CD14-positive monocyte (primary cell): ENCODE results near the gene ERBB4. TPM values are rescaled to one million over a fixed set of nuclear protein-coding genes. Genes with fewer than 3 reads are reported as not detected.

ENCODE experiments used
- DNase-seq, 3 donors: peaks; one replicate each; pipeline ENCODE4 v3.0.0-alpha.2; 2011 to 2022
- H2AFZ ChIP-seq: 2 replicates; pipeline ENCODE4 v1.6.0; 2012; ENCODE audit warnings: mild to moderate bottlenecking, low read depth, low read length, inconsistent platforms; ENCODE audit not compliant: insufficient read depth, poor library complexity, severe bottlenecking
- H3K27ac ChIP-seq, 2 donors: 1 replicate in 1 of 2; 2 replicates in 1 of 2; pipeline ENCODE4 v1.5.1; 2012 to 2013; ENCODE audit warnings: low read length in 2 of 2, control low read depth in 1 of 2, inconsistent platforms in 1 of 2, low read depth in 1 of 2, mild to moderate bottlenecking in 1 of 2
- H3K27me3 ChIP-seq, 2 donors: one replicate each; pipeline versions ENCODE4 v1.6.0 to v1.6.1; 2011 to 2013; ENCODE audit warnings: low read length in 2 of 2; ENCODE audit not compliant: control insufficient read depth in 2 of 2, insufficient read depth in 2 of 2
- H3K36me3 ChIP-seq, 2 donors: replicated peaks in 1 of 2; 1 replicate in 1 of 2; 2 replicates in 1 of 2; pipeline versions ENCODE4 v1.5.1 to v1.6.1; 2012 to 2013; ENCODE audit warnings: low read length in 2 of 2, control low read depth in 1 of 2, inconsistent platforms in 1 of 2, mild to moderate bottlenecking in 1 of 2; ENCODE audit not compliant: insufficient read depth in 2 of 2, control insufficient read depth in 1 of 2
- H3K4me1 ChIP-seq, 2 donors: 1 replicate in 1 of 2; 2 replicates in 1 of 2; pipeline versions ENCODE4 v1.5.1 to v1.6.1; 2012 to 2013; ENCODE audit warnings: low read length in 2 of 2, control low read depth in 1 of 2, inconsistent platforms in 1 of 2, mild to moderate bottlenecking in 1 of 2, moderate library complexity in 1 of 2; ENCODE audit not compliant: insufficient read depth in 2 of 2, control insufficient read depth in 1 of 2
- H3K4me2 ChIP-seq: replicated peaks from 2 replicates; pipeline ENCODE3; 2012; ENCODE audit warnings: low read length, moderate library complexity, mild to moderate bottlenecking; ENCODE audit not compliant: poor library complexity, severe bottlenecking; ENCODE audit errors: extremely low read depth
- H3K4me3 ChIP-seq, 3 experiments: fragments of 200-600 bp in 1 of 3; sonication (generic) in 1 of 3; replicated peaks in 1 of 3; 1 replicate in 2 of 3; 2 replicates in 1 of 3; pipeline ENCODE4 v1.5.1; 2011 to 2013; ENCODE audit warnings: low read length in 3 of 3, mild to moderate bottlenecking in 3 of 3, control low read depth in 2 of 3, low read depth in 2 of 3, inconsistent platforms in 1 of 3, moderate library complexity in 1 of 3
- H3K79me2 ChIP-seq: 2 replicates; pipeline ENCODE4 v1.6.0; 2012; ENCODE audit warnings: mild to moderate bottlenecking, control low read depth, inconsistent platforms, low read length, moderate library complexity; ENCODE audit not compliant: insufficient read depth
- H3K9ac ChIP-seq: 2 replicates; pipeline ENCODE4 v1.6.0; 2017; ENCODE audit warnings: low read length, mild to moderate bottlenecking; ENCODE audit not compliant: insufficient read depth, poor library complexity, severe bottlenecking
- H3K9me3 ChIP-seq, 2 donors: replicated peaks in 1 of 2; 1 replicate in 1 of 2; 2 replicates in 1 of 2; pipeline versions ENCODE4 v1.5.1 to v1.6.1; 2012 to 2013; ENCODE audit warnings: low read length in 2 of 2, control low read depth in 1 of 2; ENCODE audit not compliant: control insufficient read depth in 1 of 2, insufficient read depth in 1 of 2
- H4K20me1 ChIP-seq: 2 replicates; pipeline ENCODE4 v1.6.0; 2012; ENCODE audit warnings: mild to moderate bottlenecking, low read length, control low read depth, moderate library complexity; ENCODE audit not compliant: insufficient read depth
- H3K27ac Mint-ChIP-seq, 7 donors: one replicate each; pipeline ENCODE4 v1.8.0; 2020; ENCODE audit warnings: mild to moderate bottlenecking in 7 of 7, mixed read lengths in 7 of 7, moderate library complexity in 6 of 7, inconsistent platforms in 2 of 7
- H3K27me3 Mint-ChIP-seq, 3 donors: one replicate each; pipeline ENCODE4 v1.8.0; 2021 to 2022; ENCODE audit warnings: low read depth in 3 of 3, mild to moderate bottlenecking in 3 of 3, mixed read lengths in 3 of 3, moderate library complexity in 3 of 3, inconsistent platforms in 1 of 3
- H3K36me3 Mint-ChIP-seq, 2 donors: one replicate each; pipeline ENCODE4 v1.8.0; 2020; ENCODE audit warnings: mixed read lengths in 2 of 2, inconsistent platforms in 1 of 2, mild to moderate bottlenecking in 1 of 2
- H3K4me1 Mint-ChIP-seq: one replicate; pipeline ENCODE4 v1.8.0; 2020; ENCODE audit warnings: mild to moderate bottlenecking, mixed read lengths
- H3K4me3 Mint-ChIP-seq, 2 donors: one replicate each; pipeline ENCODE4 v1.8.0; 2020; ENCODE audit warnings: mild to moderate bottlenecking in 2 of 2, mixed read lengths in 2 of 2, moderate library complexity in 1 of 2
- H3K9me3 Mint-ChIP-seq, 7 donors: one replicate each; pipeline ENCODE4 v1.8.0; 2020 to 2022; ENCODE audit warnings: mixed read lengths in 7 of 7, mild to moderate bottlenecking in 6 of 7, moderate library complexity in 6 of 7, inconsistent platforms in 2 of 7
- CTCF ChIP-seq: fragments of 200-600 bp; IDR thresholded peaks from one replicate; pipeline ENCODE4 v1.8.0; 2022; ENCODE audit warnings: antibody characterized with exemption, mild to moderate bottlenecking
- WGBS: methylation state at CpG from one replicate; pipeline ENCODE4 v1.1.5; 2013; ENCODE audit warnings: missing lambda C conversion rate; ENCODE audit not compliant: insufficient coverage; 5-methylcytosine and 5-hydroxymethylcytosine counted together
- intact Hi-C, 2 donors: fragments of 100-400 bp; cut with micrococcal nuclease; formaldehyde crosslinking; loops; one replicate each; pipeline versions ENCODE4 v1.15.0 to v1.15.1; 2023
- polyA plus RNA-seq, 3 donors: library from polyadenylated mRNA; depleted of rRNA in 1 of 3; unstranded in 2 of 3; stranded (reverse) in 1 of 3; fragments of 300-500 nt in 2 of 3; fragments of >200 nt in 1 of 3; fragmentation: Illumina TruSeq in 2 of 3; gene quantifications; 1 replicate in 2 of 3; 2 replicates in 1 of 3; pipeline ENCODE4 v1.2.3, GENCODE V29; 2012 to 2021

Gene ERBB4
- polyA plus RNA-seq, 3 donors, result not detected

GRCh38 chr2:211429256-211429920 is 1109.2 kb downstream of the ERBB4 start:
- TF ChIP-seq CTCF, result no peak
- no peaks in the 10 kb centered on the region for H3K36me3 ChIP-seq
- H2AFZ ChIP-seq, result no peak overlapping the region
- H3K9ac ChIP-seq, result no peak overlapping the region
- H3K4me3 ChIP-seq, result no peak overlapping the region
- intact Hi-C loops, result no loop called here
- H3K27ac ChIP-seq, result no peak overlapping the region
- no peak for DNase-seq
- no peaks in the 10 kb centered on the region for H3K4me1 ChIP-seq
- Mint-ChIP-seq H3K27ac (no peak overlapping the region), H3K4me3 (no peak overlapping the region), H3K4me1 (no peaks in the 10 kb centered on the region), H3K36me3 (no peaks in the 10 kb centered on the region), H3K9me3 (peaks cover 0 to 3% (median 0%) of the 10 kb centered on the region in 7 donors), H3K27me3 (no peaks in the 10 kb centered on the region)
- no peak overlapping the region for H3K4me2 ChIP-seq
- no peaks in the 10 kb centered on the region for H3K9me3 ChIP-seq
- H3K79me2 ChIP-seq, result no peaks in the 10 kb centered on the region
- H4K20me1 ChIP-seq, result no peaks in the 10 kb centered on the region
- no peaks in the 10 kb centered on the region for H3K27me3 ChIP-seq
- 80% methylated on average over 1 of the region's 3 CpGs for WGBS

DNA sequence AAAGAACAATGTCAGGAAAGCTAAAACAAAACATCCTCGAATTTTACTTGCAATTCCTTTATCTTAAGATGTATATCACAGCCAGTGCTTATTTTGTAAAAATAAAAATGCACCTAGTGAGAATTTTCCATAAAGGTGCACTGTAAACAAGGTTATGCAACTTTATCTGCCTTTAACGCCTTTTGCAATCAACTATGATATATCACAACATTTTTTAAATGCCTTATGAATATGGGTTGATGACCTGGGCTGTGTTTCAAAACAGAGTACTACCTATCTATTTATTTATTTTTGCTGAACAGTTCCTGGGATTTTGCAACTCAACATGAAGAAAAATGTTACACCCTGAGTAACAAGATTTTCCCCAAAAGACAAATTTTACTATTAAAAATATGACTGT is 1112.4 kb downstream of the ERBB4 start:
- WGBS, result no CpG with 5 or more reads among the region's 2 CpGs
- no peaks in the 10 kb centered on the region for H4K20me1 ChIP-seq
- H3K27ac ChIP-seq, result no peak overlapping the region
- intact Hi-C loops, result no loop called here
- no peaks in the 10 kb centered on the region for H3K4me1 ChIP-seq
- no peaks in the 10 kb centered on the region for H3K27me3 Mint-ChIP-seq
- H3K9me3 Mint-ChIP-seq, result peaks cover 0 to 2% (median 0%) of the 10 kb centered on the region in 7 donors
- no peaks in the 10 kb centered on the region for H3K9me3 ChIP-seq
- no peak overlapping the region for H3K27ac Mint-ChIP-seq
- H3K4me1 Mint-ChIP-seq, result no peaks in the 10 kb centered on the region
- H3K4me3 Mint-ChIP-seq, result no peak overlapping the region
- H3K4me2 ChIP-seq, result no peak overlapping the region
- H3K4me3 ChIP-seq, result no peak overlapping the region
- H3K27me3 ChIP-seq, result no peaks in the 10 kb centered on the region
- no peaks in the 10 kb centered on the region for H3K79me2 ChIP-seq
- no peak overlapping the region for H3K9ac ChIP-seq
- no peak for TF ChIP-seq CTCF
- H2AFZ ChIP-seq, result no peak overlapping the region
- H3K36me3 Mint-ChIP-seq, result no peaks in the 10 kb centered on the region
- no peak for DNase-seq
- H3K36me3 ChIP-seq, result no peaks in the 10 kb centered on the region
